Astrocyte of the hippocampus (primary cell): ENCODE measurements around the gene LRRC4C.
A peak's percentile ranks its signal among the peaks of the same experiment; 100 is the strongest.

Experiments
- DNase-seq: peaks from one replicate; pipeline ENCODE4 v3.0.0; 2011; ENCODE audit warnings: low read depth, low spot score

Gene LRRC4C

DNA sequence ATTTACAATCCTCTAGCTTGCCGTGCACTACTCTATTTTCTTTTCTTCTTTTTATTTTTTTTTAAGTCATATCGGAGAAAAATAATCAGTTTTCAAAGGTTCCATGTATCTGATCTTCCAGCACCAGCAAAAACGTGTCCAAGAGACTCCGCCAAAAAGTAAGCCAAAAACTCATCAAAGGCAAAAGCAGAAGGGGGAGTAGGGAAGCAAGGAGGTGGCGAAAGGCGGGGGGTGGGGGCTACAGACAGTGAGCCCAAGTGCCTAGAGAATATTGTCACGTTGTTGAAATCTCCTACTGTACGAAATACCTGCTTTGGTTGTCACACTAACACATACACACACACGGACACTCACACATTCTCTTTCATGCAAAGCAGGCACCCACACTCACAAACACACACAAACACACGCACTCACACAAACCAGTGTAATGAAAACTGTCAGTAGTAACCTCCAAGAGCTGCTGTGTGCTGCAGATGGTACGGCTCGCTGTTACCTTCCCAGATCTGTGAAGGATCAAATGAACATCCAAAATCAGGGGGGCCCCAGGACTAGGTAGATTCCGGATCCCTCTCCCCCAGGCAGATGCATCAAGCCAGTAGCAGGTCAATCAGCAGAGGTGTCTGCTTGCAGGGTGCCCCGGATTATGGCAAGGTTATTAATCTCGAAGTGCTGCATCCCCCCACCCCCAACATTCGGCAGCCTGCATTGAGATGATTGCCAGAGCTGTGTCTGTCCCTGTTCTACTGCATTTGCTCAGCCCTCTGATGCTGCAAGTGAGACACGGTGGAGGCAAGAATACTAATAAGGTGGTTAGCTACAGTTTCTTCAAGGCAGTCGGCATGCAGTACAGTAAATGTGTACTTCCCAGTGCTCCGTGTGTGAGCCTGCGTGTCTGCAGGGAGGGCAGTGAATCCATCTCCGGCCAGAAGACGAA is at the start of gene LRRC4C:
Gene LRRC4C (minus strand): TSS at position 188 of the 937 bp plus-strand sequence.
- DNase-seq = peak; percentile 56

DNA sequence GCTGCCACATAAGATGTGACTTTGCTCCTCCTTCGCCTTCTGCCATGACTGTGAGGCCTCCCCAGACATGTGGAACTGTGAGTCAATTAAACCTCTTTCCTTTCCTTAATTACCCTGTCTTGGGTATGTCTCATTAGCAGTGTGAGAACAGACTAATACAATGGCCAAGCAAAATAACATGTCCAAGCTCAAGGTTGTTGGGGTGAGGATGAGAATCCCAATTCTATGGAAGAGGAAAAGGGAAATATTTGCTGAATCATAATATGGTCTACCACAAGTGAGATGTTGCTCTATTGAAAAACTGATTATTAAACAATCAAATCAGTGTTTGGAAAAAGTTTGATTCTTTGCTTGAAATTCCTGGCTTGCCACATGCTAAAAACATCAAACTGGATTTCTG is 48.7 kb upstream of the LRRC4C start:
- no peak for DNase-seq

DNA sequence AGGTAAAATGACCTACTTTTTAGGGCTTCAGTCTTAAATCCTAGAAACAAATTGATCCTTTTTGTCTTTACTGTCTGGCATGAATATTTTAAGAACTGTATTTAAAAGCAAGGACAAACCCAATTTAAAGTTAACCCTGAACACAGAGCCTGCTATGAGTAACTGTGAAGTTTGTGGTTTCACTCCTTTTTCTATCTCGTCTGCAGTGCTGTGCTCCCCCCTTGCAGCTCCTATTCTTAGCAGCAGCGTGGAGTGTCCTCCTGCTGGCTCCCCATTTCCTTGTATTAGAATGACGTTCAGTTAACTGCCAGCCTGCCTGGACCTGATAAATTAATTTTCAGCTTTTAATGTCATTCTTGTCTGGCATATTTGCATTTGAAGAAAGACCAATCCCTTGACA is 40.0 kb upstream of the LRRC4C start:
- no peak for DNase-seq

DNA sequence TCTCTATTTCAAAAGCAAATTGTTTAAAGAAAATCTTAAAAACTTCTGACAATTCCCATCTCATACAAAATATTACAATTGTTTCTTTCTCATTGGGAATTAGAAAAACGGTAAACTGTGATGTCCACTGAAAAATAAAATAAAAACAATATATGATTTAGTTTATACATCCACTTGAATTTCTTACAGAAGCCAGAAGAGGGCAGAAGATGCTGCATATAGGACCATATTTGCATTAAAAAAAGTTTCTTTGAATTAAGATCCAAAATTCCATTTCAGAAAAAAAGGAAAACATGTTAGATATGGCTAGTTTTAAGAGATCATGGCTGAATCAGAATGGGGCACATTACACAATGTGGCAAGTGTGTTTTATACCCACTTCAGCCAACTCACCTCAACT is 39.3 kb upstream of the LRRC4C start:
- DNase-seq = peak; percentile 51

DNA sequence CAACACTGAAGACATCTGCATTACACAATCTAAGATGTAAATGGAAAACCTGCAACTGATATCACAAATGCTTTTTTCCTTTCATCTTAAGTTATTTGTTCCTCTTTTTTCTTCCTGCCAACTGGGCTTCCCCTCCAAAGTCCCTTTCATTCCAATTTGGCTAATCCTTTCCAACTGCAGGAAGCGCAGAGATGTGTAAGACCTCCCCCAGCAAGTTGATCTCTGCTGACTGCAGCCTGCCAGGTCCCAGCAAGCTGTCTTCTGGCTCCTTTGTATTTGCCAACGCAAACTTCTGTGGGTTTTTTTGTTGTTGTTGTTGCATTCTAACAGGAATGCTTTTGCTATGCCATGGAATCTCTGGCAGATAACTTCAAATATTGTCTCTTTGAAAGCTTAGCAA is 38.5 kb upstream of the LRRC4C start:
- DNase-seq = peak; percentile 80

DNA sequence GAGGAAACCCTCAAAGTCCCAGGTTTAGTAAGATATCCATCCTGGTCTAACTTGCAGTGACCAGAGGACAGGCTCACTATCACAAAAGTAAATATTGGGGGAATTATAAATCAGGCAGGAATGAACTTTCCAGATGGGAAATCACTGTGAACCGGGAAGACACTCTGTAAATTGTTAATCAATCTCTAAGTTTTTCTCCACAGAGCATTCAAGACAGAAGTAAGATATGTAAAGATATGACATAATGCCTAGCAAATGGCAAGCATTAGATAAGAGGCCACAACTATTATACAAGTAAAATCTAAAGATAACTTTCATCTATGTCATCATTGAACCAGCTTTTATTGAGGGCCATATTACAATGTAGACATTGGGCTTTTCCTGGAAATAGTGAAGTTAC is 35.3 kb upstream of the LRRC4C start:
- no peak for DNase-seq

DNA sequence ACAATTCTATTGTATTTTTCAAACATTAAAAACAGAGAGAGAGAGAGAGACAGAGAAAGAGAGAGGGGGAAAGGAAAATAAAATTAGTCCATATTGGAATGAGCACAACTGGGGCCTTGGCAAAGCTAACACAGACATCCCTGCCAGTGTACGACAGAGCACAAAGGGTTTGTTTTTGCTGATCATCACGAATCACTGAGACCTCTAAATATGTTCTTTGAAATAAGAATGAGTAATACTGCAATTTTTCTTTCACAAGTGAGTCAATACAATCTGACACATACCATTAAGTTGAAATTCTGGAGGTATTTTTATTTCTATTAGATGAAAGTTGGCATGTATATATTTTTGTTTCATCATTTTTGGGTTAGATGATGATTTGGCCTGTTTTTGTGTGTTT is 27.0 kb upstream of the LRRC4C start:
- DNase-seq = no peak

DNA sequence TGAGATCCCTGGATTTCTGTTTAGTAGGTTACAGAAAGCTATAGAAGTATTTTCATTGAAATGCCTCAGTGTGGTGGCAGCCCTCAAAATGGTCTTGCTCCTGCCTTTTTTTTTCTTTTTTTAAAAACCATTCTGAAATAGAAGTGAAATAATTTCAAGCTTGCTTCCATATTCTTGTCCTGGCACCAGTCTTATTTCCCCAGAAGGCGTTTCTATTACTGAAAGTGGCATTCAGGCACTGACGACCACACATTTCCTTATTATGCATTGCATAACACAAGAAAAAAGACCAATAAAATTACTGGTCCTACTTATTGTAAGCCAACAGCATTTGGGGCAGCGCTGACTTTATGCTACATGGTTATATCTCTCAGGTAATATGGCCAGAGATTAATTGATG is 24.5 kb upstream of the LRRC4C start:
- DNase-seq = no peak

DNA sequence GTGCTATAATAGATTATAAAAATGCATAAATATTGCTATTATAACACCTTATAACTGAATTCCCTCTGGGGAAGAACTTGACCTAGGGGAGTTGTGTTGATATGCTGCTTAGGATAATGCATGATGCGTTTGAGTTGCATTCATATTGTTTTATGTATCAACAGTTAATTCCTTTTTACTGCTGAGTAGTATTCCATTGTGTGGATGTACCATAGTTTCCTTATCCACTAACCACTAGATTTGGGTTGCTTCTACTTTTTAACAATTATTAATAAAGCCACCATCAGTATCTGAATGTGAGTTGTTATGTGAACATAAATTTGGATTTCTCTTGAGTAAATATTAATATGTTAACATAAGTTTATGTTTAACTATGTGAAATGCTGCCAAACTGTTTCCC is 19.7 kb upstream of the LRRC4C start:
- DNase-seq = no peak

DNA sequence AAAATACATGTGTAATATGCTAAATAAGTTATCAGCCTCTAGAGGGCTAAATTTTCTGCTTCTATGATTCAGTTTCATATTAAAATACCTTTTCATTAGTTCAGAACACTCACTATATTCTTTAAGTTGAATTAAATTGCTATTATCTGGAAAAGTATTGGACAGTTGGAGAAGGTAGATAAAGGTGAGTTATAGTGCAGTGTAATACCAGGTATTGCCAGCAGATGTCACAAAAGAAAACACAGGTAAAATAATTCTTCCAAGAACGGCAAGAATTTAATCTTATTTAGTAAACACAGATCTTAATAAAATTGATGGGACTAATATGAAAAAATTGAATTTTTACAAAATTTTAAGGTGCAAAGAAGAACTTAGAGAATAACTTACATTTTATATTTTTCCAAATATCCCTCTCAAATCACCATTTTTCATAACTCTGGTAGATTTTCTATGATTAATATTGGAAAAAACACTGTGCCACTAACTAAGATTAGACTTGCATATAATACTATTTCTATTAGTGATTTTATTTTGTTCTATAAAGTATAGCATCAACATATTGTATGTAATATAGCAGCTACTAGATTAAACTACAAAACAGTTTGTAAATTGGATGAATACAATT is 1.7 kb upstream of the LRRC4C start:
- peak; percentile 34 for DNase-seq

DNA sequence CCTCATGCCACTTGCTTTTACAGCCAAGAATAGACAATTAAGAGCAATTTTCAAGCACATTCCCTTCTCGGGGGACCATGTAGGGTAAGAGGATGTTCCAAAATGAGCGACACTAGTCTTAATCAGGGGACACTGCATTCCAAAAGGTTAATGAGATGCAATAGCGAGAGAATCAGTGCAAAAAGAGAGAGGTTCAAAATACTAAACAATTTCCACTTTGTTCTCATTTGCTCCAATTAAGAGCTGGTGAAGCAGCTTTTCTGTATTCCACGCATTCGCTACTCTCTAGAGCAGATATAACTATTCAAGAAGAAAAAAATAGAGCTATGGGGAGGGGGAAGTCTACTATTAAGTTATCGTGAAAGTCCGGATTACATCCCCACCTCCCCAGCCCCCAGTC is 811 bp downstream of the LRRC4C start:
- DNase-seq = no peak

DNA sequence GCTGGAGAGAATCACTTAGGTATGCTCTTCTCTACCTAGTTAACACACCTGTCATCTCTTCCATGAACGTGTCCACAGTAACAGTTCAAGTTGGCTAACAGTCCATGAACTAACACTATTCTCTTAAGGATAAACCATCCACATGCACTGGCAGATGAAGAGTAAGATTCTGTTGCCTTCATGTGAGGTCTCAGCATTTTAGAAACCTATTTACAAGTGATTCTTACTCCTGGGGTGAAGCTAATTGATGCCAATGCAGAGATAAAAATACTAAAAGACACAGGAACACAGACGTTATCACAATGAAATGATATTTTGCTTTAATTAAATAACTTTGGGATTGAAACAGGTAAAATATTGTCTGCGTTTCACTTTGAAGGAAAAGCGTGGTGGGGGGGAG is 1.3 kb downstream of the LRRC4C start:
- DNase-seq = no peak

DNA sequence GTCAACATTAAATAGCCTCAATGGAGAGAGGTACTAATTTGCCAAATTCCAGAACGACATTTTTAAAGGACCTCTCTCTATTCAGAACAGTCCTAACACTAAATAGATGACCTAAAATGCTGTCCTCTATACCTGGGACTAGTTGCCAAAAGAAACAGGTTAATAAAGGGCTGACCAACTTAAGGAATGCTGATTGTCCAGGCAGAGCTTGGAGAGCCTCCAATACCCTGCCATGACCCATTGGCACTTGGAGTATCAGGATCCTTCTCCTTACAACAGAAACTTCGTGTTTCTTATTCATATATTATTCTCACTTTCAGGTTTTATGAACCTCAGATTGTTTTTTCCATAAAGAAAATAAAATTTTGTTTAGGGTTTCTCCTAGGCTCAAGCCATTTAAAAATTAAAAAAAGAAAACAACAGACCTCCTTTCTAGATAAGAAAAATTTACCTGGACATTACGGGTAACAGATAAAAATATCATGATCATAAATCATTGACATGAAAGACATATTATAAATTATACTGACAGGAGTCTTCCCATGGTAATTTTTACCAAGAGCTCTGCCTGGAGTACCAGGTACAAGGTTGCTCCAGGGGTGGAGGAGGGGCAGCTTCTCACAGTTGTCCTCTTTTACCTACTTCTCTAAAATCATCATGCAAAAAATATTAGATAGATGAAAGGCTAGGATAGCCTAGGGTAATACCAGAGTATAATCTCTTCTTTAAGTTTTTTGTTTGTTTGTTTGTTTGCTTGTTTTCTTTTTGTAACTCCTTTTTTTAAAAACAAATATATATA is 2.0 kb downstream of the LRRC4C start:
- no peak for DNase-seq

DNA sequence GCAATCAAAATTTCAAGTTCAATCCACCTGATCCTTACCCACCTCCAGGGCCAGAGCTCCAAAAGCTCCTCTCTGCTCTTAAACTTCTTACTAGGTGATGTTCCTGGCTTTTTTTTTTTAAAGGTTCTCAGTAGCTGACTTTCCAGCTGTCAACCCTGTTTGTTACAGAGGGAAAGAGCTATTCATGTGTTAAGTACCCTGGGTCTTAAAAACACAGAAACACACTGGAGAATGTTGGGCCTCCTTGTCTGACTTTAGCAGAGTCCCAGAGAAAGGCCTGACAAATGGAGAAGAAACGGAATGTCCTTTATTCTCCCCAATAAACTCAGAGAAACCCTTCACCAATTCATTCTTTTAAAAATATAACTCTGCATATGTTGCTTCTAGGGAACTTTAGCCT is 3.2 kb downstream of the LRRC4C start:
- no peak for DNase-seq

DNA sequence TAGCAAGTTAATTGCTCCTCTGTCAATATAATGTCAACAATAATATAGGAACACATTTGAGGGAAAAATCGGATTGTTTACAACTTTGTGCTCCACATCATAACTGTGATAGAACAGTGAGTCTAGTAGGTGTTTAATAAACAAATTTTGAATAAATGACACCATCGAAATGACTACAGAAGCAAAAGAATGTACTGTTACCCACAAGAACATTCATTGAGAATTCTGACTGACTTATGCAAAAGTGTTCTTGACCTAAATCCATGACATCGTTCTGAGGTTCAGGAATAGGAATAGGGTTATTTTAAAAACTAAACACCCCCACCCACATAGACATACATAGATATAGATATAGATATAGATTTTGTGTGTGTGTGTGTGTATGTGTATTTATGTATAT is 8.4 kb downstream of the LRRC4C start:
- DNase-seq = peak; percentile 44

DNA sequence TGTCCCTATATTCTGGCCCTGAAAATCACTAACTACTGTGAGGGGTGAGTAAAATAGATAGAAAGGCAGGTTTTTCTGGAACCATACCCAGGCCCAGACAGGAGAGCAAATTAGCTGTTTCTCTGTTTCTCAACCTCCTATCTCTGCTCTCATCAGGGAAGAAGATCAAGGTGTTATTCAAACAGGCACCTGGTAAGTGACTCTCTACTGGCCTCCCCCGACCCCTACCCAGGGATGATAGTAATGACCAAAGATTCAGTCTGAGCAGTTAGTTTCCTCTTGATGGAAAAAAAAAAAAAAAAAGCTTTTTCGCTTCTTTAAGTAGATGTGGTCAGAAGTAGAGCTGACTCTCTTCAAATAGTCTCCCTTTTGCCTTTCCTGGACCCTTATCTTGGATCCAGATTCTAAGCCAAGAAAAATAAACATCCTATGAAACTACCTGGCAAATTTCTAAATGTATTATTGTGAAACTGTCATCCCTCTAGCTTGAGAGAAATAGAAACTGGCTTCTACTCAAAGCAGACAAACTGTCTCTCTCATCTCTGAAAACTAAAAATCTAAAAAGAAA is 9.9 kb downstream of the LRRC4C start:
- no peak for DNase-seq

DNA sequence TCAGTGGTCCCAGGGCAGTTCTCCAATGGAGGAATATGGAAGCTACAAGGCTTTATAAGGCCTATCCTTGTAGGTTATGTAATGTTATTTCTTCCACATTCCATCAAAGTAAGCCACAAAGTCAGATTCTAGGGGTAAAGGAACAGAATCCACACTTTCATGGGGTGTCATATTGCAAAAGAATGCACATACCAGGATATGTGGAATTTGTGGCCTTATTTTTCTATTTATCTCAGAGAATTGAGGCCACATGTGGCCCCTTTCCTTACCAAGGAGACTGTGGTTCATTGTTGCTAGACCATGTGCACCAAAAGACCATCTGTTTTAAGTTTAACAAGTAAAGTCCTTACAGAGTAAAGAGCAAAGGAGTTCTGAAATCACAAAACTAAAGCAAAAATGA is 12.9 kb downstream of the LRRC4C start:
- peak; percentile 36 for DNase-seq

DNA sequence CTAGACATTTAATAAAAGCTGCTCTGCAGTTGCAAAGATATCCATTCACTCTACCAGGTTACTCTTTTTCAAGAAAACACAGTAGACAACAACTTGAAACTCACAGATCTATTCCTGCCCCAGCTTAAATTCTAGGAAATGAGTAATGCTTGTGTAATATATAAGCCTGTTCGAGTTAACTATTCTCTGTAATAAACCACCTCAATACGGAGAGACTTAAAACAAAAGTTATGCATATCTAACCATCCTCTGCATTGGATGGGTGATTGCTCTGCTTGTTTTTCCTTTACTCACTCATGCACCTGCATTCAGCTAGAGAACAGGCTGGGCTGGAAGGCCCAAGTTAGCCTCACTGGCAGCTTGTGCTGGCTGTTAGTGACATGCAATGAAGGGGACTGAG is 13.3 kb downstream of the LRRC4C start:
- no peak for DNase-seq

DNA sequence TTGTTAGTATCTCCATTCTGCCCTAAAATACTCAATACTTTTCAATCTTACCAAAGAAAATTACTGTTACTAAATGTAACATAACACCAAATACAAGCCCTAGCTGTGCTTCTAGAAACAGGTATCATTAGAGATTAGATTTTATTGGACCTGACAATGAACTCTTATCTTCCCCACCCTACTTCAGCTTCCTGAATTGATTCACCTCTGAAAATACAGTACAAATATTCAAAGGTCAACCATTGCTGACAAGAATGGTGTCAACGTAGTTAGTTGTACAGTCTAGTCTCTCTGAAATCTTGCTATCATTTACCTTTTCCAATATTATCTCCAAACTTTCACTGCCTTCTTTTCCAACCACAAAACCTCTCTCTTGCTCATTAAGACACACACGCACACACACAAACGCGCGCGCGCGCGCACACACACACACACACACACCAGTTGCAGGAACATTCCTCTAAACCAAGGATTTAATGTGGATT is 22.4 kb downstream of the LRRC4C start:
- no peak for DNase-seq

DNA sequence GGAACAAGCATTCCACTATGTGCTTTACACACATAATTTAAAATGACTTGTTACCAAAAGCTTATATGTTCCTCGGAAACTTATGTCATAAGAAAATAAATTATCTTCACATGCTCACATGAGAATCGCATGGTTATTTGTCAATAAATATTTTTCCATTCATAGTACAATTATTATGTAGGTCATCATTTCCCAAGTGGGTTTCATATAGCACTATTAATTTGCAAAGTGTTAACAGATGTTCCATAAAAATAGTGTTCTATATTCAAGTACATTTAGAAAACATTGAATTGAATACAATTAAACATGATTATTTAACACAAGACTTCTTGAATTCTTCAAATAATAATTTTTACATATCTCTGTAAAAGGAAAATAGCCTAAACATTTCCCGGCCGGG is 23.9 kb downstream of the LRRC4C start:
- no peak for DNase-seq

DNA sequence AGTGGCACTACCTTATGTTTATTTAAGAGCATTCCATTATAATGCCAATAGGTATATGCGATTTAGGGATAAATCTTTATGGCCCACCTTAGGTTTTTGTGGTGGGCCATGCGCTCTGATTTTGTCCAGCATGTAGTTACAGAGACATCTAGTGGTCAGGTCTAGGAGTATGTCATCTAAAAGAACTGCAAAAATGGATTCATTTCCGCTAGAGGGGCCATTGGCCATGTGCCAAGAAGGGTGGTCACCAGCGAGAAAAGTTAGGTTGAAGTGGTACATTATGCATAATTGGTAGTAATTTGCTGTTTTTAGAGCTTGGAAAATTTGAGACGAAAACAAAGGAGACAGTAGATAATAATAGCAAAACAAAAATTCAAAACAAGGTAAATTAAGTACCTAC is 27.7 kb downstream of the LRRC4C start:
- DNase-seq = peak; percentile 20

DNA sequence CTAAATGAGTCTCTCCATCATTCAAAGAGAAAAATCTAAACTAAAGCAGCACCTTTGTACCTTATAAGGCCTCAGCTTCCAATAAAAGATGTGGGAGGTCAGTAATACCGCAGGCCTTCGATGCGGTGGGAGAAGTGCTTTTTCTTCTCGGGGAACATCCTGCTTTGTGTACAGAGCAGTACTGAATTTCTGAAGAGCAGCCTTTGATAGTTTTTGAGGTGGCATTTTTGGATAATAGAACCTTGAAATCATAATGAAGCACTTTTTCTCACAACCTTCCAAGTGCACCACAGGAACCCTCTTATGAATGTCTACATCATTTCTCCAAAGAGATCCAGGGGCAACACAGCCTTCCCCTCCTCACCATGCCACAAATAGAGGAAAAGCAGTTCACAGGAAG is 39.6 kb downstream of the LRRC4C start:
- DNase-seq = no peak
